Activated T-cell treated with anti-CD3 and anti-CD28 coated beads for 48 hours (primary cell): Measurements from ENCODE around the gene PRXL2A.
A peak's percentile ranks its signal among the peaks of the same experiment; 100 is the strongest.

Source experiments
- DNase-seq: peaks from one replicate; pipeline ENCODE4 v3.0.0-alpha.2; 2020; ENCODE audit warnings: low read depth

Gene PRXL2A

DNA sequence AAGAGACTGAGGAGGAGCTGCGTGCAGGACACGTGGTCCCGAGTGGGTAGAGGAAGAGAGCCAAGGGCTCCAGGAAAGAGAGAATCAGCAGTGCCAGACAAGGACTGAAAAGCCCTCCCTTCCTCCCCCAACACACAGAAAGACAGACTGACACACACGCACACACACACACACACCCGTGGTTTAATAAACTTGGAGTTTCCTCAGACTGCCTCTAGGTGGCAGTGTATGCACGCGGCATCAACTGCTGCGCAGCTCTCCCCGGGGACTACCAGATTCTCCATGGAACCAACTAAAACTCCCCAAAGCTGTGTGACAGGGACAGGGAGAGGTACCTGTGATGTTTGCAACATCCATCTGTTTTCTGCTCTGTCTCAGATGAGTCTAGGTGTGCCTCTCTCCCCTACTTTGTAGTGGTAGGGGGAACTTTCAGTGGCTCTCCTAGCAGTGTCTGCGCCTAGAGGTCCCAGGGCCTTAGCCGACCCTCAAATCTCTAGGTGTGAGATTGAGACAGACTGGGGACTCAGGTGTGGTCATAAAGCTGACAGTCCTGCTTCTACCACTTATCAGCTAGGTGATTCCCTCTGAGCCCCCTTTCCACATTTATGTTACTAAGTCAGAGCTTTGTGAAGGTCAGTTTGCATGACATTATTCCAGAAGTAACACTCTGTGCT is 36.4 kb downstream of the PRXL2A start:
- peak; percentile 56 for DNase-seq

DNA sequence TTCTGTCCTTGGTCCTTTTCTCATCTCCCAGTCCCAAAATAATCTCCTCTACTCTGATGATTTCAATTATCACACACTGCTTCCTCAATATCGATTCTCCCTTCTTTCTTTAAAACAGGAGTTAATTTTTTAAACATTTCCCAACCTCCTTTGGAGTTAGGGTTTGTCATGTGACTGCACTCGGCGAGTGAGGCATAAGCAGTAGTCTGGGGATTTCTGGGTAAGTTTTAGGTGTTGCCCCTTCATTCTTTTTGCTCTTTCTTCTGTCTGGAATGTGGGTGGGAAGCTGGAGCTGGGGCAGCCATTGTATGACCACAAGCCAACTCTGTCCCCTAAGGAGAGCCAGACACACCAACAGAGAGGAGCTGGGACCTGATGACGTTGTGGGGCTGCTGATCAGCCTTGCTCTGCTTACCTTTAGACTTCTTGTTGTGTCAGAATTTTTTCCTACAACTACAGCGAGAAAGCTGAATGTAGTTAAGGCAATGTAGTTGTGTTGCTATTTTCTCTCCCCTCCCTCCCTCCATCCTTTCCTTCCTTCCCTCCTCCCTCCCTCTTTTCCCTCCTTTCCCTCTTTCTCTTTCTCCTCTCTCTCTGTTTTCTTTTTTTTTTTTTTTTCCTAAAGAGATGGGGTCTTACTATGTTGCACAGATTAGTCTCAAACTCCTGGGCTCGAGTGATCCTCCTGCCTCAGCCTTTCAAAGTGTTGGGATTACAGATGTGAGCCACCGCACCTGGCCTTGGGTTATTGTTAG is 39.3 kb downstream of the PRXL2A start:
- no peak for DNase-seq

DNA sequence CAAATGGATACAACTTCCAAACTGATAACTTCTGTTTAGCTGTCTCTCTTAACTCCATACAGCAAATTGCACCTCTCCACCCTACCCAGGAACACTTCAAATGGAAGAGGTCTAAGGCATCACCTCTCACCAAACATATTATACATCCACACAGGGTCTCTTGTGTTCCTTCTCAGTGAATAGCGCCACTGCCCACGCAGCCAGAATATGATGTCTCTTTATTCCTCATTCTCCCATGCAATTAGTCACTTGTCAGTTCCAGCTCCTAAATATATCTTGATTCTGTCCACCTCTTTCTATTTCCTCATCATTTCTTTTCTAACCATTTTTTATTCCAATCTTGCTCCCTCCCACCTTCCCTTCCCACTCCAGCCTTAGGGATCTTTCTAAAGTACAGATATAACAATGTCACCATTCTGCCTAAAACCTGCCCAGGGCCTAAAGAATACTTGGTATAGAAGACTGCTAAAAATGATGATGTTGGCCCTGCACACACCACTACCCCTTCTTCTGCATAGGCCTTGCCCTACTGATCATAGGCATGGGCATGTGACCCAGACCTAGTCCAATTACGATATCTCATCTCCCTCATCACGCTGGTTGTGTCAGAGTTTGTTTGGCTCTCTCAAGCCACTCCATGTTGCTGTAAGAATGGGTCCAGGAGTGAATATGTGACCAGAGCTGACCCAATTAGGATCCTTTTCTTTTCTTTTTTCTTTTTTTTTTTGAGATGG is 40.0 kb downstream of the PRXL2A start:
- DNase-seq: no peak

DNA sequence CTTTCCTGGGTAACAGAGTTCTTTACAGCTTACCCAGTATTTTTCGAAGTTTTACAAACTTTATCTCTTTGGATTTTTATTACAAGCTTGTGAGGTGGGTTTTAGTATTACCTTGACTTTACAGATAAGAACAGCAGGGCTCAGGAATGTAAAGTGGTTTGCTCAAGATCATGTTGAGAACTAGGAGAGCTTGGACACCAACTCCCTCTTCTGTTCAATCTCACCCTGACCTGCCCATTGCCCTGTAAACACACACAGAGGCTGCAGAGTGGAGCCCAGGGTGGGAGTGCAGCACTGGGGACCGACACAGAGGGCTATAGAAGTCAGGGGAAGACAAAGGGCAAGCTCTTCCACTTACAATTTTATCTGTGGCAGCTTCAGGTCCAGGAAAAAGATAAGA is 41.2 kb downstream of the PRXL2A start:
- no peak for DNase-seq

DNA sequence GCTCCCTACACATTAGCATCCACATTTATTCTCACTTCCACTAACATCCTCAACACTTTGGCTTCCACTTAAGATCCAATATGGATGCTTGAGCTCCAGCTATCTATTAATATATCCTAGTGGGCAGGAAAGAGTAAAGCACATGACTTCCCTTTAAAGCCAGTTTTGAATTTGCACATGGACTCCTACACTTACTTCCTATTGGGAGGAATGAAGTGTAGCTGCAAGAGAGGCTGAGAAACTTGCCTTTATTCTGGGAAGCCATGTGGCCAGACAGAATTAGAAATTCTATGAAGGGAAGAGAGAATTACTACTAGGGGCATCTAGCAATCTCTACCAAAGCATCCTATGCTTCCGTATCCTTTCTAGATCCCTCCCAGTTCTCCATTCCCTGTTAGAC is 42.8 kb downstream of the PRXL2A start:
- DNase-seq: no peak

DNA sequence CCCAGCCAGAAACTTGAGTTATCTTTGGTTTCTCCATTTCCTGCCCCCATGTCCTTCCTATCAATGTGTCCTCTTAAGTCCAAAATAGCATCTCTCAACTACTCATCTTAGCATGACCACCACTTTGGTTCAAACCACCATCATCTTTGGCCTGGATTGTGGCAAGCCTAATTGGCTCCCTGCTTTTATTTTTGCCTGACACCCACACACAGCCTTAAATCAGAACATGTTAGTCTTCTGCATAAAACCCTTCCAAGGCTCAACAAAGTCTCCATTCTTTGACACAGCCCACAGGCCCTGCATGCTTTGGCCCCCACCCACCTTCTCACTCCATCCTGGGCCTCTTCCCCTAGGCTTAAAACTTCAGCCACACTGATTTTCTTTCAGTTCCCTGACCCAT is 43.7 kb downstream of the PRXL2A start:
- DNase-seq: no peak

DNA sequence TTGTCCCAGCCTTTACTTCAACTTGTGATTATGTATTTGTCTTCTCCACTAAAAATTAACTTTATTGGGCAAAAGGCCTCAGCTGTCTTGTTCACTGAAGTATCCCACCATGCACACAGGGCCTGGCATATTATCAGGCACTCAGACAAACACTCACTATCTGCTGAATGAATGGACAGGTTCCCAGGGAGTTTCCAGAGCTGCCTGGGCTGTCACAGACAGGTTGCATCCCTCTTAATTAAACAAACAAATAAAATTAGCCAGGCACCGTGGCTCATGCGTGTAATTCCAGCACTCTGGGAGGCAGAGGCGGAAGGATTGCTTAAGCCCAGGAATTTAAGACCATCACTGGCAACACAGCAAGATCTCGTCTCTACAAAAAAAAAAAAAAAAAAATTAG is 44.3 kb downstream of the PRXL2A start:
- DNase-seq: no peak

DNA sequence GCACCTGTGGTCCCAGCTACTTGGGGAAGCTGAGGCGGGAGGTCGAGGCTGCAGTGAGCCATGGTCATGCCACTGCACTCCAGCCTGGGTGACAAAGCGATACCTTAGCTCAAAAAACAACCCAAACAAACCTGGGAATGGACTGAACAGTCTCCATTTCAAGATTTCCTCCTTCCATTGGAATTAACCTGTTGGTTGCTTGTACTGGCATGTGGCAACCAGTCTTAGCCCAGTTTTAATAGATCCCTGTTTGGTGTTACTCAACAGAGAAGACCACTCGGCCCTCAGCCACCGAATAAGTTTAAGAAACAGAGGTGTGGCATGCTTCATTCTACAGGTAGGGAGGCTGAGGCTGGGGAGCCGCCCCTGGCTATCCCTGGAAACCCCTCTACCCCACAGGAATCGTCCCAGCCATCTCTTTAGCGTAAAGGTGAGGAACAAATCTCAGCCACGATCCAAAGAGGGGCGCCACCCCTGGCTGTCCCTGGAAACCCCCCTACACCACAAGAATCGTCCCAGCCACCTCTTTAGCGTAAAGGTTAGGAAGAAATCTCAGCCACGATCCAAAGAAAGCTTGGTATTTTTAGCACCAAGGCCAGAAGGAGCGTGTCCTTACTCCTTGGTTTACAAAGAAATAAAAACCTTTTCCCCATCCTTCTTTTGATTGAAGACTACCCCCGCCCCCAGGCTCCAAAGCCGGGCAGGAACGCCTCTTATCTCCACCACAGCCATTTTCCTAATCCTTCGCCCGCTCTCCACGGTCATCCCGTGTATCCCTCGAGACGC is 44.9 kb downstream of the PRXL2A start:
- DNase-seq: no peak

DNA sequence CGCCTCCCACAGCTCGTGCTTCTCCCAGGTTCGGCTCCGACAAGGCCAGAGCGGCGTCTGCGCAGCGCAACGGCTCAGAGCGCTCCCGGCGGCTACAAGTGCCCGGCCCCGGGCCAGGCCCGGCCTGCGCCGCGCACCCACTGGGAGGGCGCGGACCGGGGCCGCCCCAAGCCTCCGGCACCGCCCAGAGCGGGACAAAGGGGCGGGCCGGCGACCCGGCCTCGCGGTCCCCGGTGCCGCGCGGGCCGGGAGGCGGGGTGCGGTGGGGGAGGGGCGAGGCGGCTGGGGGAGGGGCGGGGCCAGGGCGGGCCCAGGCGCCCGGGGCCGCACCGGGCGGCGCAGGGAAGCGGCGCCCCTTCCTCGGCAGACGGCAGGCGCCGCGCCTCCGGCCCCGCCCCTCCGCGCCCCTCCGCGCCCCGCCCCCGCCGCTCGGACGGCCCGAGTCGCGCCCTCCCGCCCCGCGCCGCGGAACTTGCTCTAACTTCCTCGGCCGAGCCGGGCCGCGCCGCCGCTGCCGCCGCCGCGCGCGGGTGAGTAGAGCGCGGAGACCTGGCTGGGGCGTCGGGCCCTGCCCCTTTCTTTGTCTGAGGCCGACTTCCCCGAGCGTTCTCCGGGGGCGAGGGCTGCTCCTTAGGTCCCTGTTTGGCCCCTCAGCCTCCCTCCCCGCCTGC is 45.6 kb downstream of the PRXL2A start, which contains the start of gene TSPAN14:
Gene TSPAN14 (plus strand): TSS at position 469 of the 671 bp plus-strand sequence. CDS start 34,924 bp downstream, outside the sequence.
- DNase-seq: peak; percentile 78

DNA sequence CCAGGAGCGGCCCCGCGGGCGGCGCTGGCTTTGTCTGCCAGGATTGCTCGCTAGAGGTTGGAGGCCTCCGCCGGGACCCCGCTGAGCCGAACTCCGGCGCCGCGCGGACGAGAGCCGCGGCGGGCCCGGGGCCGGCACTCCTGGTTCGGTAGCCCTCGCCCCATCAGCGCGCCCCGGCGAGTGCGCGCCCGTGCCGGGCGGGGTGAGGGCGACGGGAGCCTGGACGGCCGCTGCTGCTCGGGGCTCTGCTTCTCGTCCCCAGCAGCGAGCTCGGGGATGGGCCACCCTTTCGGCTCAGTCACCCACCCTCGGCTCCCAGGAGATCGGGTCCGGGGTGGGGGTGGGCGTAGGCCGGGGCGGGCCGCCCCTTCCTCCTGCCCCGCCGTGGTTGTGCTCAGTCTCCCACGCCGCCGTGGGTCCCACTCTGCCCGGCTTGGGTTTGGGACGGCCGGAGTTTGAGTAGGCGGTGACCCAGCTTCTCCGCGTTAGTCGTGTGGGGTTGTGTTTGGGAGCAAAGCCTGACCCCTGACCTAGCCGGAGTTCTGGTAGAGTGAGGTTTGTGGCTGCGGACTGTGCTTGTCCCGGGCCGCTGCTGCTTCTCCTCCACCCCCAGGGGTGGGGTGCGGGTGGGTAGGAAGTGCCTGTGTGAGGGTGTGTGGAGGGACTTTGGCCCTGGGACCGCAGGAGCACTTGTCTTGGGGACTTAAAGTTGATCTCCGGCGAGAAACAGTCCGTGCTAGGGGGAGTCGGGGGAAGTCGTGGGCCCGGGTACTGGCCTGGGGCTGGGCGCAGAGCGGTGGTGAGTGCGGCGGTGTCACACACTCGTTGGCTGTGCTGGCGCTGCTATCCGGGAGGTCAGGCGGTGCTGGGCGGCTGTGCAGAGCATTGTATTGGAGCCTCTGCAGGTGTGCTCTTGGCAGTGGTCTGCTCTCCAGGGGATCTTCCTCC is 46.4 kb downstream of the PRXL2A start:
- DNase-seq: no peak

DNA sequence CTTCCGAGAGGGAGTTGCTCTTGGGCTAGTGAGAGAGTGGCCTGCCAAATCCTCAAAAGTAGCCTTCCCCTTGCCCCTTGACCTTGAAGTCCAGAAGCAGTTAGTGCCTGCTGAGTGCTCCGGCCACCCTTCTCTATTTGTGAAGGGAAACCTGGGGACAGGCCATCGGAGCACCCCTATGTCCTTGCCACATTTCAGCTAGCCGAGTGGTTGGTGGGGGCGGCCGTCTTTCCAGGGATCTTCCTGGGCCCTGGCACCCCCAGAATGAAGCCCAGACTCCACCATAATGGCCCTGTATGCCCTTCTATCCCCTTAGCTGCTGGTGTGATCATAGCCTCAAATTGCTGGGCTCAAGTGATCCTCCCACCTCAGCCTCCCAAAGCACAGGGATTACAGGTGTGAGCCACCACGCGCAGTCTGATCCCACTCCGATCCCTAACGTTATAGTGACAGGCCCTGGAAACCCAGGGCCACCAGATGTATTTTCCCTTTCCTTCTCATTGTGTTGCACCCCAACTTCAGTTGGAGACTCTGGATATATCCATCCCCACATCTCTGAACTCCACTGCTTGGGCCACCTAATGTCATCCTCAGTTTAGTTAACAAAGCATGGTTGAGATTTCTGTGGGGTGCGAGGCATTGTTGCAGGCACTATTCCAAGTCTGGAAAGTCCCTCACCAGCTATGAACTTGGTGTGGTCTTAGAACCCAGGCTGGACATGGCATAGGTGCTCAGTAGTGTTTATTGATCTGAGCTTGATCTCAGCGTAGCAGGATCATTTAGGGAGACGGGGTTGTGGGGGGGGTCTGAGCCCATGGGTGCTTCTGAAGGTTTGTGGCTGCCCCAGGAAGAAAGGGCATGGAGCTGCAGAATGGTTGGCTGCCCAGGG is 47.4 kb downstream of the PRXL2A start:
- no peak for DNase-seq

DNA sequence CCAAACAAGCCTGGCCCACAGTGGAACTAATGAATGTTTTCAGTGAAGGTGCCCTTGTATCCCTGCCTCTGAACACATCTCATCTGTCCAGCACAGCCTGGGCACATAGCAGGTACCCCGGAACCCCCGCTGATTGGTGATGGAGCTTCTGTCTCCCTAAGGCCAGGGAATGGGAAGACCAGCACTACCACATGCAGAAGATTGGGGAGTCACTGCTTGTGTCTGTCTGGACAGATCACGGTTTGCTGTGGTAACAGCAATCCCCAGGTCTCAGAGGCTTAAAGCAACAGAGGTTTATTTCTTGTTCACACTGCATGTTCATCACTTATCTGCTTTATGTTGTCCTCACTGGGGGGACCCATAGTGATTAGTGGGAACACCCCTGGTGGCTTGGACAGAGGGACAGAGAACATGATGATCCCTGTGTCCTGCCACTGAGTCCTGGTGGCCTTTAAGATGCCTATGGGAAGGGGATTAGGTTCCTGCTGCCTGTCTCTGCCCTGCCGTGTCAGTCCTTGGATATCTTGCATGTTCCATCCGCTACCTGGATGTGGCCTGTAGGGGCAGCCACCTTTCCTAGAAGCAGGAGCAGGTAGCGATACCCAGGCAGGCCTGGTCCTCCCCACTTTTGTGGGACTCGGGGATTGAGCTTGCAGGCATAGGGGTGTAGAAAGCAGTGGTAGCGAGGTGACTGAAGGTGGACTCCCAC is 49.4 kb downstream of the PRXL2A start:
- DNase-seq: no peak

DNA sequence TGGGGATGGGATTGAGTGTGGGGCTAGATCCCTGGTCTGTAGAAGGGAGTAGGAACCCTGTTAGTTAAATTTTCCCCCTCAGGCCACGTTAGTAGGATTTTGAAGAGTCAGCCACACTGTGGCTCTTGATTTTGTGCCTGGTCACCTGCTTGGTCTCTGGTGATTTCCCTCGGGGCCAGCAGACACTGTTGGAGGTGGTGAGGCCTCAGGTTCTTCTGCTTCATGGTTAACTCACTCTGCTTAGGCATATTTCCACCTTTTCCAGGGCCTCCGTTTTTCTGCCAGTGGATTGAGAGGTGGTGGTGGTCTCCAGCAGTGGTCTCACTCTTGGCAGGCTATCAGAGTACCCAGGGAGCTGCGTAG is 49.9 kb downstream of the PRXL2A start:
- DNase-seq: no peak

DNA sequence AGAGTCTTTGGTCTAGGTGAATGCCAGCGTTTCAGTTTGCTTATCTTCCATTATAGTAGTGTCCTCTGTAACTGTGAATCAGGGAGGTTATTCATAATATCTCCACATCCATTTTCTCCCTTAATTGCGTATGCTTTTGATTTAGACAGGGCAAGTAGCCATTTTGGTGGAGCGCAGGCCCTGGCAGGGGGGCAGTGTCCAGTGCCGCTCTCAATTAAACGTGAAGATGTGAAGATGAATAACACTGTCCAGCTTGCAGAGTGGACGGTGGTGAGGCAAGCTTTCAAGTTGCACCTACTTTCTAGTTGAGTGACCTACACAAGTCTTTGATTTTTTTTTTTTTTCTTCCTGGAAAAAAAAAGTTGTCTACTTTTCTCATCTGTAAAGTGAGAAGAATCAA is 50.3 kb downstream of the PRXL2A start:
- no peak for DNase-seq

DNA sequence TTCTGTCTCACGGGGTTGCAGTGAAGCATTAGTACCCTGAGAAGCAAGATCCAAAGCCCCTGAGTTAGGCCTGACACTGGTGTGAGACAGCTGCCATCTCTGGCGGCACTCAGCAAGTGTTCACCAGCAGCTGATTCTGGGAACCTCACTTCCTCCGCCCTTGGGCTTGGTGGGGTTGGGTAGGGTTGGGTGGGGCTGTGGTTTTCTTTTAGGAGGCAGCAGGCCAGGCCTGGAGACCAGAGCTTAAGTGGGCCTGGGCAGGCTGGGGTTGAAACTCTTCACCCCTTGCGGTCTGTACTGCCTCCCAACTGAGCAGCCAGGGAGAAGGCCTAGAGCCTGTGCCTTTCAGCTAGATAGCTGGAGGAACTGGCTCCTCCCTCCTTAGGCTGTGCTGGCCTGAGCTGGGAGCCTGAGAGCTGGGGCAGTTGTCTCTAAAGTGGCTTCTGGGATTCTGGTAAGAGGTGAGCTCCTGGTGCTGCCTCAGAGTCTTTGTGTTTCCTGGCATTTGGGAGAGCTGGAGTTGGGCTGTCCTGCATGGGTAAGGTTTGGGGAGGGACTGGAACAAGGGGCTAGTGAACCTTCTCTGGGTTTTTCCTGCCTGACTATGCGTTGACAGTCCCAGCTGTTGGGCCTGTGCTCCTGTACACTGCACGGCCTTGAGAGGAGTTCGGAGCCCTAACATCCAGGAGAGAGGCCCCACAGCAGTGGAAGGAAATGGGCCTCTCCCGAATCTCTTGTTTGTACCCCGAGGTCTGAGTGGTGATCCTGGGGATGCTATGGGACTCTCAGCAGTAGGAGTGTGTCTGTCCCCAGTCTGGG is 50.9 kb downstream of the PRXL2A start:
- DNase-seq: peak; percentile 47

DNA sequence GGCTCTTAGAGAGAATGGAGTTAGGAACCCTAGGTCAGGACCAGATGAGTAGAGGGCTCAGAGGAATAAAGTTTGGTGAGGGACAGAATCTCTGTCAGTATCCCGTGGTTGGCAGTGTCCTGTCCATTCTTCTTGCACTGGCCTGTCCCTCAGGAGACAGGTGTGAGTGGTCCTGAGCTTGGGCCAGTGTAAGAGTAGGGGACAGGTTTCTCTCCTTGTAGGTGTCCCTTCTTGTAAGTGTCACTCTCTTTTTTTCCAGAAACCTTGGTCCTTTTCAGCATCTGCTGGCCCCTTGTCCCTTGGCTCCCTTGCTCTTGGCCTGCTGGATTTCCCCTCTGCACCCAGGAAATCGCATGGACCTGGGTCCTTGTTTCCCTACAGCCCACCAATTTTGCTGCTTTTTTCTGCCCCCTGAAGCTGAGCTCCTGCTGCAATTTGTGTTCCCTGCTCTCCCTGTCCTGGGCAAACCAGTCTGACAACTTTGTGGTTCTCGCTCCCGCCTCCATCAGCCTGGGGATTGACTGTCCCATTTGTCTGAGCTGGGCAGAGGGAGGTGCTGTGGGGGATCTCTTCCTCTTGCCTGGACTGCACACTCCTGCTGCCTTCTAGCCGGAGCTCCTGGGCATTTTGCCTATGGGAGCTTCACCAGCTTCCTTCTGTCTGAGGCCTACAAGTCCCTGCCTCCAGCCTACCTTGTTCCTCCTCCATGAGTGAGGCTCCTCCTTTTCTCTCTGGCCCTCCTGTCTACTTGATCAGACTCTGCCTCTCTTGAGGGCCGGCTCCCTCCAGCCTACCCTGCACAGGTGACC is 52.3 kb downstream of the PRXL2A start:
- no peak for DNase-seq
